Keratinocyte (primary cell): ENCODE results near the gene CCDC172. TPM values are rescaled to one million over a fixed set of nuclear protein-coding genes. Genes with fewer than 3 reads are reported as not detected.
A peak's percentile ranks its signal among the peaks of the same experiment; 100 is the strongest.
"Not testable (repeated sequence)": the region's sequence is repeated elsewhere in the genome, so short reads cannot be mapped to it uniquely, and the experiment has no call there.

Experiments
- DNase-seq: peaks from one replicate; pipeline ENCODE4 v3.0.0-alpha.2; 2011; ENCODE audit warnings: low read depth, missing footprints, low spot score
- FAIRE-seq: peaks from 2 replicates; lab custom pipeline; 2011; peaks lifted over from hg19 to GRCh38; lab: Jason Lieb, UNC
- H2AFZ ChIP-seq: 2 replicates; pipeline ENCODE4 v1.6.0; 2012; ENCODE audit warnings: low read length, control low read depth, inconsistent platforms; ENCODE audit not compliant: control insufficient read depth
- H3K27ac ChIP-seq: 2 replicates; pipeline ENCODE4 v1.5.1; 2011; ENCODE audit warnings: low read length; ENCODE audit not compliant: control insufficient read depth, insufficient read depth
- H3K27me3 ChIP-seq: 3 replicates; pipeline ENCODE4 v1.6.0; 2011; ENCODE audit warnings: low read length; ENCODE audit not compliant: control insufficient read depth, insufficient read depth; ENCODE audit errors: extremely low read depth
- H3K36me3 ChIP-seq, 2 experiments: 2 replicates in 1 of 2; 3 replicates in 1 of 2; pipeline ENCODE4 v1.5.1; 2011; ENCODE audit warnings: low read length in 2 of 2, mild to moderate bottlenecking in 1 of 2; ENCODE audit not compliant: control insufficient read depth in 2 of 2, insufficient read depth in 2 of 2; ENCODE audit errors: extremely low read depth in 1 of 2
- H3K4me1 ChIP-seq: 3 replicates; pipeline ENCODE4 v1.5.1; 2011; ENCODE audit warnings: low read length; ENCODE audit not compliant: control insufficient read depth, insufficient read depth; ENCODE audit errors: extremely low read depth
- H3K4me2 ChIP-seq: 3 replicates; pipeline ENCODE4 v1.6.0; 2011; ENCODE audit warnings: low read depth, low read length; ENCODE audit not compliant: control insufficient read depth, insufficient read depth; ENCODE audit errors: extremely low read depth
- H3K4me3 ChIP-seq, 3 experiments: fragments of 200-600 bp in 1 of 3; sonication (generic) in 1 of 3; 2 replicates in 2 of 3; 3 replicates in 1 of 3; pipeline ENCODE4 v1.5.1; 2011 to 2016; ENCODE audit warnings: low read length in 3 of 3, mild to moderate bottlenecking in 3 of 3, control low read depth in 2 of 3, inconsistent platforms in 1 of 3, low read depth in 1 of 3, mixed read lengths in 1 of 3, mixed run types in 1 of 3, moderate library complexity in 1 of 3; ENCODE audit not compliant: control insufficient read depth in 2 of 3, insufficient read depth in 2 of 3; ENCODE audit errors: extremely low read depth in 1 of 3
- H3K79me2 ChIP-seq: 2 replicates; pipeline ENCODE4 v1.6.0; 2012; ENCODE audit warnings: low read length; ENCODE audit not compliant: control insufficient read depth, insufficient read depth
- H3K9ac ChIP-seq: 3 replicates; pipeline ENCODE4 v1.6.0; 2011; ENCODE audit warnings: low read length; ENCODE audit not compliant: control insufficient read depth, insufficient read depth; ENCODE audit errors: extremely low read depth
- H3K9me1 ChIP-seq: 3 replicates; pipeline ENCODE4 v1.6.0; 2011; ENCODE audit warnings: low read length; ENCODE audit not compliant: control insufficient read depth, insufficient read depth; ENCODE audit errors: extremely low read depth
- H3K9me3 ChIP-seq: 2 replicates; pipeline ENCODE4 v1.5.1; 2012; ENCODE audit warnings: low read depth, low read length; ENCODE audit not compliant: control insufficient read depth
- H4K20me1 ChIP-seq: 3 replicates; pipeline ENCODE4 v1.6.0; 2011; ENCODE audit warnings: low read length; ENCODE audit not compliant: control insufficient read depth, insufficient read depth; ENCODE audit errors: extremely low read depth
- EZH2 ChIP-seq: IDR thresholded peaks from one replicate; pipeline ENCODE4 v1.6.1; 2012; ENCODE audit warnings: inconsistent platforms, mild to moderate bottlenecking, low read length, moderate library complexity
- dilution Hi-C: fragments of 300-500 bp; cut with MboI; formaldehyde crosslinking; loops from one replicate; pipeline ENCODE4 v1.7.0; 2020; ENCODE audit warnings: low sequenced_read_pairs; ENCODE audit not compliant: extremely low pct_ligation_motif_present
- polyA plus RNA-seq, 5 experiments: library from polyadenylated mRNA; depleted of rRNA in 3 of 5; stranded (reverse) in 3 of 5; stranded (forward) in 1 of 5; unstranded in 1 of 5; fragments of >200 nt; gene quantifications; 1 replicate in 1 of 5; 2 replicates in 3 of 5; 3 replicates in 1 of 5; pipeline versions ENCODE4 v1.2.1 to v1.2.3, GENCODE V29; 2011 to 2012; ENCODE audit warnings: missing spikeins in 2 of 5, low read depth in 1 of 5, low replicate concordance in 1 of 5
- TF ChIP-seq, protein P1 (sequence below), 3 experiments: IDR thresholded peaks in 1 of 3; conservative IDR thresholded peaks in 1 of 3; optimal IDR thresholded peaks in 1 of 3; 2 replicates in 2 of 3; 3 replicates in 1 of 3; pipeline versions ENCODE3 to v1.5.1; 2011; ENCODE audit warnings: low read length in 3 of 3, mild to moderate bottlenecking in 3 of 3, moderate library complexity in 2 of 3, control low read depth in 1 of 3, inconsistent platforms in 1 of 3; ENCODE audit not compliant: insufficient read depth in 2 of 3; ENCODE audit errors: extremely low read depth in 1 of 3

Gene CCDC172
- polyA plus RNA-seq, 1 donor (not counting 4 experiments of a cell fraction or from before 2014, with no cell fraction given): not detected

GRCh38 chr10:116385311-116385710 is 61.1 kb downstream of the CCDC172 start:
- Histone ChIP-seq H3K9me1 (no peaks in the 10 kb centered on the region), H2AFZ (peak overlapping the region; percentile 48), H3K4me3 (no peak overlapping the region), H3K4me1 (peaks cover 4% of the 10 kb centered on the region), H3K79me2 (no peaks in the 10 kb centered on the region), H3K27me3 (no peaks in the 10 kb centered on the region), H3K27ac (no peak overlapping the region), H3K36me3 (no peaks in the 10 kb centered on the region), H3K9me3 (no peaks in the 10 kb centered on the region), H3K4me2 (no peak overlapping the region), H3K9ac (no peak overlapping the region), H4K20me1 (no peaks in the 10 kb centered on the region)
- dilution Hi-C loops: no loop called here
- DNase-seq: no peak
- peak; percentile 55 for FAIRE-seq
- TF ChIP-seq, protein P1, sequence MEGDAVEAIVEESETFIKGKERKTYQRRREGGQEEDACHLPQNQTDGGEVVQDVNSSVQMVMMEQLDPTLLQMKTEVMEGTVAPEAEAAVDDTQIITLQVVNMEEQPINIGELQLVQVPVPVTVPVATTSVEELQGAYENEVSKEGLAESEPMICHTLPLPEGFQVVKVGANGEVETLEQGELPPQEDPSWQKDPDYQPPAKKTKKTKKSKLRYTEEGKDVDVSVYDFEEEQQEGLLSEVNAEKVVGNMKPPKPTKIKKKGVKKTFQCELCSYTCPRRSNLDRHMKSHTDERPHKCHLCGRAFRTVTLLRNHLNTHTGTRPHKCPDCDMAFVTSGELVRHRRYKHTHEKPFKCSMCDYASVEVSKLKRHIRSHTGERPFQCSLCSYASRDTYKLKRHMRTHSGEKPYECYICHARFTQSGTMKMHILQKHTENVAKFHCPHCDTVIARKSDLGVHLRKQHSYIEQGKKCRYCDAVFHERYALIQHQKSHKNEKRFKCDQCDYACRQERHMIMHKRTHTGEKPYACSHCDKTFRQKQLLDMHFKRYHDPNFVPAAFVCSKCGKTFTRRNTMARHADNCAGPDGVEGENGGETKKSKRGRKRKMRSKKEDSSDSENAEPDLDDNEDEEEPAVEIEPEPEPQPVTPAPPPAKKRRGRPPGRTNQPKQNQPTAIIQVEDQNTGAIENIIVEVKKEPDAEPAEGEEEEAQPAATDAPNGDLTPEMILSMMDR (optimal IDR thresholded peaks at IDR 0.05 in 1 of 3, IDR thresholded peaks at IDR 0.05 in 1 of 3, conservative IDR thresholded peaks at IDR 0.05 in 1 of 3; ENCODE audit: extremely low read depth in 1 of 3, insufficient read depth in 2 of 3, low read length in 3 of 3): no peak
- TF ChIP-seq EZH2: no peak

- Histone ChIP-seq H3K79me2 (no peaks in the 10 kb centered on the region), H3K4me1 (peaks cover 4% of the 10 kb centered on the region), H3K4me2 (no peak overlapping the region), H3K9ac (no peak overlapping the region), H2AFZ (no peak overlapping the region), H4K20me1 (no peaks in the 10 kb centered on the region), H3K9me1 (no peaks in the 10 kb centered on the region), H3K36me3 (no peaks in the 10 kb centered on the region), H3K27me3 (no peaks in the 10 kb centered on the region), H3K9me3 (no peaks in the 10 kb centered on the region), H3K4me3 (no peak overlapping the region), H3K27ac (no peak overlapping the region)
- FAIRE-seq: peak; percentile 52
- dilution Hi-C loops: no loop called here
- TF ChIP-seq, protein P1 (optimal IDR thresholded peaks at IDR 0.05 in 1 of 3, IDR thresholded peaks at IDR 0.05 in 1 of 3, conservative IDR thresholded peaks at IDR 0.05 in 1 of 3; ENCODE audit: extremely low read depth in 1 of 3, insufficient read depth in 2 of 3, low read length in 3 of 3): peak; percentile 11 to 46 (median 46)
- no peak for TF ChIP-seq EZH2
- no peak for DNase-seq
Measured at GRCh38 chr10:116385994-116386809, 62.0 kb downstream of the CCDC172 start.

- peaks cover 12% of the 10 kb centered on the region for H3K4me1 ChIP-seq
- H3K9me1 ChIP-seq, H4K20me1 ChIP-seq, H3K36me3 ChIP-seq, H3K27ac ChIP-seq, H3K27me3 ChIP-seq, FAIRE-seq, H3K9ac ChIP-seq, H3K4me3 ChIP-seq, H3K4me2 ChIP-seq, H3K79me2 ChIP-seq, H2AFZ ChIP-seq, H3K9me3 ChIP-seq, DNase-seq, dilution Hi-C loops: not testable (repeated sequence)
Measured at GRCh38 chr10:116393246-116393831, 69.1 kb downstream of the CCDC172 start.
